K562 (cell line): Measurements from ENCODE around the gene KRT35. TPM values are rescaled to one million over a fixed set of nuclear protein-coding genes. Genes with fewer than 3 reads are reported as not detected.

Source experiments
- ATAC-seq: fragments of 200-7000 bp; cut with Tn5 transposase; 3 replicates; pipeline ENCODE4 v1.9.1; 2020; ENCODE audit warnings: moderate library complexity
- BruUV-seq: library from RNA; stranded (reverse); fragments of 400-500 nt; replicated peaks from 2 replicates; lab custom pipeline; 2021; lab: Mats Ljungman, UMichigan
- CTCF ChIA-PET: fragments of 300-600 bp; formaldehyde crosslinking; extraction: SDS; loops from one replicate; lab custom pipeline; 2021; ENCODE audit warnings: low intra/inter-chr PET ratio; lab: Yijun Ruan, JAX
- POLR2A ChIA-PET: fragments of 300-600, 350-650 bp; sonication (Branson Sonifier 250); formaldehyde crosslinking; extraction: SDS; loops from one replicate; lab custom pipeline; 2021; ENCODE audit warnings: antibody characterized with exemption, inconsistent platforms; lab: Yijun Ruan, JAX
- DNase-seq, 4 experiments: peaks; one replicate each; pipeline versions ENCODE4 v3.0.0 to v3.0.0-alpha.2; 2011 to 2018; ENCODE audit warnings: low spot score in 3 of 4, mixed read lengths in 3 of 4; ENCODE audit errors: extremely low read depth in 1 of 4
- FAIRE-seq: peaks from 2 replicates; lab custom pipeline; 2011; peaks lifted over from hg19 to GRCh38; lab: Jason Lieb, UNC
- H2AFZ ChIP-seq: 2 replicates; pipeline ENCODE4 v1.6.0; 2011; ENCODE audit warnings: low read depth, low read length, control low read depth, inconsistent platforms
- H3K27ac ChIP-seq: fragments of 200-600 bp; 3 replicates; pipeline ENCODE4 v1.8.0; 2011; ENCODE audit warnings: low read depth, mild to moderate bottlenecking, control low read depth, inconsistent platforms, low read length, moderate library complexity, mixed read lengths; ENCODE audit errors: extremely low read depth
- H3K27me3 ChIP-seq, 2 experiments: fragments of 300-600 bp in 1 of 2; 2 replicates in 1 of 2; 3 replicates in 1 of 2; pipeline versions ENCODE4 v1.6.0 to v1.8.0; 2011; ENCODE audit warnings: inconsistent platforms in 2 of 2, low read length in 2 of 2, mild to moderate bottlenecking in 1 of 2, mixed read lengths in 1 of 2, moderate library complexity in 1 of 2; ENCODE audit not compliant: control insufficient read depth in 2 of 2, insufficient read depth in 2 of 2
- H3K36me3 ChIP-seq: fragments of 300-600 bp; 3 replicates; pipeline ENCODE4 v1.8.0; 2011; ENCODE audit warnings: mild to moderate bottlenecking, low read length, inconsistent platforms; ENCODE audit not compliant: control insufficient read depth, insufficient read depth
- H3K4me1 ChIP-seq, 2 experiments: fragments of 200-600 bp in 1 of 2; replicated peaks in 1 of 2; 2 replicates in 1 of 2; 3 replicates in 1 of 2; pipeline versions ENCODE4 v1.5.1 to v1.8.0; 2011; ENCODE audit warnings: inconsistent platforms in 2 of 2, low read length in 2 of 2, mild to moderate bottlenecking in 1 of 2, mixed read lengths in 1 of 2, moderate library complexity in 1 of 2; ENCODE audit not compliant: control insufficient read depth in 2 of 2, insufficient read depth in 2 of 2
- H3K4me2 ChIP-seq: 2 replicates; pipeline ENCODE4 v1.6.1; 2011; ENCODE audit warnings: low read length, control low read depth, inconsistent platforms, mixed read lengths; ENCODE audit not compliant: insufficient read depth
- H3K4me3 ChIP-seq: fragments of 200-600 bp; sonication (generic), shearing (Covaris generic); 2 replicates; pipeline ENCODE4 v1.5.1; 2016; ENCODE audit warnings: control low read depth, inconsistent platforms
- H3K79me2 ChIP-seq: fragments of 200-600 bp; 3 replicates; pipeline ENCODE4 v1.8.0; 2011; ENCODE audit warnings: low read length, inconsistent platforms; ENCODE audit not compliant: control insufficient read depth, insufficient read depth
- H3K9ac ChIP-seq, 2 experiments: 2 replicates each; pipeline versions ENCODE4 v1.6.0 to v1.6.1; 2011; ENCODE audit warnings: low read depth in 2 of 2, low read length in 2 of 2, control low read depth in 1 of 2, inconsistent platforms in 1 of 2, mild to moderate bottlenecking in 1 of 2, mixed read lengths in 1 of 2; ENCODE audit not compliant: insufficient read depth in 1 of 2
- H3K9me1 ChIP-seq: one replicate; pipeline ENCODE4 v1.6.0; 2011; ENCODE audit warnings: inconsistent platforms, mild to moderate bottlenecking, low read length, moderate library complexity; ENCODE audit not compliant: control insufficient read depth, insufficient read depth
- H3K9me3 ChIP-seq: replicated peaks from 2 replicates; pipeline ENCODE4 v1.5.1; 2011; ENCODE audit warnings: low read depth, low read length, inconsistent platforms; ENCODE audit not compliant: control insufficient read depth, insufficient read depth
- H4K20me1 ChIP-seq: replicated peaks from 2 replicates; pipeline ENCODE4 v1.6.1; 2011; ENCODE audit warnings: low read length, inconsistent platforms, mixed read lengths; ENCODE audit not compliant: control insufficient read depth, insufficient read depth
- DACH1 ChIP-seq: fragments of 450-650 bp; IDR thresholded peaks from 2 replicates; pipeline ENCODE4 v1.6.1; 2018; ENCODE audit not compliant: partially characterized antibody
- EHMT2 ChIP-seq: fragments of 450-650 bp; IDR thresholded peaks from 2 replicates; pipeline ENCODE4 v1.6.1; 2018; ENCODE audit warnings: antibody characterized with exemption
- MAFG ChIP-seq: fragments of 450-650 bp; conservative IDR thresholded peaks from 2 replicates; pipeline ENCODE4 v1.6.1; 2016; ENCODE audit warnings: missing genetic modification characterization, missing compliant biosample characterization
- PBX2 ChIP-seq, 2 experiments: IDR thresholded peaks in 1 of 2; conservative IDR thresholded peaks in 1 of 2; 2 replicates each; pipeline ENCODE4 v1.6.1; 2016; ENCODE audit warnings: low read depth in 2 of 2, mild to moderate bottlenecking in 1 of 2, missing compliant biosample characterization in 1 of 2, missing genetic modification characterization in 1 of 2, moderate library complexity in 1 of 2
- ZNF717 ChIP-seq: fragments of 250-450 bp; sonication (Bioruptor Pico); IDR thresholded peaks from 2 replicates; pipeline ENCODE4 v1.5.0; 2021
- ZNF79 ChIP-seq: fragments of 250-450 bp; sonication (Bioruptor Pico); IDR thresholded peaks from 2 replicates; pipeline ENCODE4 v1.4.0; 2020; ENCODE audit warnings: low read depth, mild to moderate bottlenecking, moderate library complexity
- WGBS: fragments of 100-300 bp; shearing (Covaris generic); methylation state at CpG from one replicate; pipeline ENCODE4 v1.1.6; 2016; ENCODE audit warnings: low coverage, mixed read lengths; ENCODE audit not compliant: insufficient coverage; ENCODE audit errors: missing lambda C conversion rate; 5-methylcytosine and 5-hydroxymethylcytosine counted together
- in situ Hi-C: fragments of 300-500 bp; cut with MboI; formaldehyde crosslinking; loops from 4 replicates; pipeline ENCODE4 v1.15.0; 2018; ENCODE audit warnings: inconsistent platforms, mixed read lengths
- intact Hi-C: fragments of 100-400 bp; cut with micrococcal nuclease; formaldehyde crosslinking; loops from 2 replicates; pipeline ENCODE4 v1.14.2; 2022
- polyA plus RNA-seq, 8 experiments: library from polyadenylated mRNA; depleted of rRNA in 4 of 8; stranded (reverse) in 5 of 8; unstranded in 3 of 8; fragments of >200 nt; fragmentation: Nextera tagmentation in 2 of 8; fragmentation: Illumina TruSeq in 1 of 8; extraction: Ambion mirVana in 2 of 8; extraction: Trizol in 1 of 8; gene quantifications; 2 replicates each; pipeline versions ENCODE4 v1.2.1 to v1.2.3, GENCODE V29; 2011 to 2014; ENCODE audit warnings: inconsistent platforms in 1 of 8, missing spikeins in 1 of 8
- total RNA-seq, 7 experiments: library from RNA; depleted of rRNA in 6 of 7; stranded (reverse); fragments of >200 nt in 6 of 7; fragmentation: Illumina TruSeq in 2 of 7; extraction: Trizol in 2 of 7; gene quantifications; 2 replicates each; pipeline versions ENCODE4 v1.2.1 to v1.2.3, GENCODE V29; 2011 to 2021; ENCODE audit warnings: low replicate concordance in 1 of 7

The KRT35 gene
- total and polyA plus RNA-seq, 9 of the 15 experiments (the other 6 are each of a cell fraction or from before 2014, with no cell fraction given) = not detected

- TF ChIP-seq ZNF79 (CRISPR knock-in tag) (no peak), MAFG (tag) (peak; percentile 94), DACH1 (no peak), EHMT2 (0 out of 2 replicates have a peak, but pooled peaks have one; percentile 30), ZNF717 (CRISPR knock-in tag) (no peak)
These were observed 29.5 kb upstream of the KRT35 start (continued) for GRCh38 chr17:41510251-41511065.

GRCh38 chr17:41507315-41507880, 26.4 kb upstream of the KRT35 start:
- no peak overlapping the region for H3K4me2 ChIP-seq
- ATAC-seq (no peak), DNase-seq (no peak), FAIRE-seq (no peak)
- H4K20me1 ChIP-seq = no peaks in the 10 kb centered on the region
- WGBS = 37% methylated on average over 10 of the region's 10 CpGs
- H3K4me3 ChIP-seq = no peak overlapping the region
- BruUV-seq = no TSS peak
- intact Hi-C loops (no loop called here), in situ Hi-C loops (no loop called here)
- H2AFZ ChIP-seq = peak overlapping the region; percentile 33; the same call in 1 of the 2 replicates
- H3K79me2 ChIP-seq = no peaks in the 10 kb centered on the region
- H3K4me1 ChIP-seq = peaks cover 39 to 44% of the 10 kb centered on the region in 2 experiments
- H3K27ac ChIP-seq = no peak overlapping the region
- H3K9ac ChIP-seq = peak overlapping the region in 1 of 2 experiments; percentile 31; a peak in 1 of 4 replicates
- H3K9me3 ChIP-seq = no peaks in the 10 kb centered on the region
- no peaks in the 10 kb centered on the region; the same call in 2 of the 3 replicates for H3K36me3 ChIP-seq
- ChIA-PET POLR2A (interaction anchor here (0.6 kb wide), 1 partner anchor 103 kb away, joined by 3 read pairs; no protein-coding TSS in a partner anchor), CTCF (no interaction called here)
- H3K27me3 ChIP-seq = no peaks in the 10 kb centered on the region
- no peaks in the 10 kb centered on the region for H3K9me1 ChIP-seq
- TF ChIP-seq PBX2 (CRISPR knock-in tag; IDR thresholded peaks at IDR 0.05; ENCODE audit: low read depth) = no peak
- peak; percentile 63 for TF ChIP-seq PBX2 (tag; conservative IDR thresholded peaks at IDR 0.05; ENCODE audit: low read depth)
